PFSK-1 (cell line): Measurements from ENCODE around the gene MAN1A2.
A peak's percentile ranks its signal among the peaks of the same experiment; 100 is the strongest.

Experiments
- FOXP2 ChIP-seq: optimal IDR thresholded peaks from 2 replicates; pipeline ENCODE3; 2011; ENCODE audit warnings: borderline replicate concordance, control low read depth, inconsistent platforms; ENCODE audit not compliant: insufficient read depth; ENCODE audit errors: extremely low read length, extremely low read depth
- POLR2AphosphoS5 ChIP-seq: IDR thresholded peaks from 2 replicates; pipeline ENCODE4 v1.6.1; 2012; ENCODE audit warnings: low read depth, mild to moderate bottlenecking, control low read depth, low read length, moderate library complexity
- SIN3A ChIP-seq: IDR thresholded peaks from 2 replicates; pipeline ENCODE4 v1.6.1; 2012; ENCODE audit warnings: mild to moderate bottlenecking, low read length, moderate library complexity, borderline replicate concordance; ENCODE audit not compliant: insufficient read depth
- TAF1 ChIP-seq: IDR thresholded peaks from 2 replicates; pipeline ENCODE4 v1.6.1; 2012; ENCODE audit warnings: low read length, control low read depth, borderline replicate concordance; ENCODE audit not compliant: insufficient read depth
- TF ChIP-seq, protein P1 (sequence below), 2 experiments: IDR thresholded peaks; 2 replicates each; pipeline versions ENCODE4 v1.6.1 to v1.8.0; 2011 to 2012; ENCODE audit warnings: low read depth in 2 of 2, low read length in 2 of 2, control low read depth in 1 of 2, inconsistent platforms in 1 of 2, mild to moderate bottlenecking in 1 of 2, moderate library complexity in 1 of 2; ENCODE audit not compliant: insufficient read depth in 1 of 2

The MAN1A2 gene

DNA sequence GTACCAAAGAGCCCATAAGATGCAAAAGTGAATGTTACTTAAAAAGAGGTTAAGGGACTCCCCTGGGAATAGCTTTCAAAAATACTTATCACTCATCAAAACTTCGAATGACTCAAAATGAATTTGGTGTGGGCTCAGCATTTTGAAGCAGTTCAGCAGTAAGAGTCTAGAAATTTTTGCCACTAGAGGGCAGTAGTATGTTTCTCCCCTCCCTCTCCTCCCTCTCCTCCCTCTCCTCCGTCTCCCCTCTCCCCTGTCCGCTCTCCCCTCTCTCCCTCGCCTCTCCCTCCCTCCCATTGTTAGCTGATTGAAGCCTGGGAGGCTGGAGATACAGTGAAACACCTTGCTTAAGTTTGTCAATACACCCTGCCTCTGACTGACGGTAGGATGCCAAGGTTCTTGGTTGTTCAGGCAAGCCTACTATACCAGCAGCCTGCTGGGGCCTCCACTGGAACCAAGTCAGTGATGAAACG, 167.8 kb downstream of the MAN1A2 start:
- no peak for TF ChIP-seq SIN3A
- TF ChIP-seq, protein P1, sequence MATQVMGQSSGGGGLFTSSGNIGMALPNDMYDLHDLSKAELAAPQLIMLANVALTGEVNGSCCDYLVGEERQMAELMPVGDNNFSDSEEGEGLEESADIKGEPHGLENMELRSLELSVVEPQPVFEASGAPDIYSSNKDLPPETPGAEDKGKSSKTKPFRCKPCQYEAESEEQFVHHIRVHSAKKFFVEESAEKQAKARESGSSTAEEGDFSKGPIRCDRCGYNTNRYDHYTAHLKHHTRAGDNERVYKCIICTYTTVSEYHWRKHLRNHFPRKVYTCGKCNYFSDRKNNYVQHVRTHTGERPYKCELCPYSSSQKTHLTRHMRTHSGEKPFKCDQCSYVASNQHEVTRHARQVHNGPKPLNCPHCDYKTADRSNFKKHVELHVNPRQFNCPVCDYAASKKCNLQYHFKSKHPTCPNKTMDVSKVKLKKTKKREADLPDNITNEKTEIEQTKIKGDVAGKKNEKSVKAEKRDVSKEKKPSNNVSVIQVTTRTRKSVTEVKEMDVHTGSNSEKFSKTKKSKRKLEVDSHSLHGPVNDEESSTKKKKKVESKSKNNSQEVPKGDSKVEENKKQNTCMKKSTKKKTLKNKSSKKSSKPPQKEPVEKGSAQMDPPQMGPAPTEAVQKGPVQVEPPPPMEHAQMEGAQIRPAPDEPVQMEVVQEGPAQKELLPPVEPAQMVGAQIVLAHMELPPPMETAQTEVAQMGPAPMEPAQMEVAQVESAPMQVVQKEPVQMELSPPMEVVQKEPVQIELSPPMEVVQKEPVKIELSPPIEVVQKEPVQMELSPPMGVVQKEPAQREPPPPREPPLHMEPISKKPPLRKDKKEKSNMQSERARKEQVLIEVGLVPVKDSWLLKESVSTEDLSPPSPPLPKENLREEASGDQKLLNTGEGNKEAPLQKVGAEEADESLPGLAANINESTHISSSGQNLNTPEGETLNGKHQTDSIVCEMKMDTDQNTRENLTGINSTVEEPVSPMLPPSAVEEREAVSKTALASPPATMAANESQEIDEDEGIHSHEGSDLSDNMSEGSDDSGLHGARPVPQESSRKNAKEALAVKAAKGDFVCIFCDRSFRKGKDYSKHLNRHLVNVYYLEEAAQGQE (IDR thresholded peaks at IDR 0.05; ENCODE audit: insufficient read depth in 1 of 2, low read depth in 2 of 2, low read length in 2 of 2) = no peak
- TF ChIP-seq POLR2AphosphoS5 = no peak
- TF ChIP-seq TAF1 = no peak

DNA sequence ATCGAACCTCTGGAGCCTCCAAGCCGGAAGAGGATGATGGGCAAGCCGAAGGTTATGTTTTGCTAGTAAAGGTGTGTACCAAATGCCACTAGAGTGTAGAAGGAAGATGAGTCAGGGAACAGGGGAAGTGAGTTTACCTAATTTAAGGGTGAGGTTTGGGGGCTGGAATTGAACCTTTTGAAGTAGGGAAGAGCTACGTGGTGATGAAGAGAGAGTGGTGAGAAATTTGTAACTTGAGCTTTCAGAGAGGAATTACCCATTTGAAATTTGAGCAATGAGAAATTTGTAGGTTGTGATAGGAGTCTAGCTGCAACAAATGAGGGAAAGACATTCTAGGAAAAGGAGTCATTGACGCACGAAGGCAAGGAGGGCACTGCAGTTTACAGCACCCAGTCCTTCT, 168.6 kb downstream of the MAN1A2 start:
- TF ChIP-seq, protein P1 (IDR thresholded peaks at IDR 0.05; ENCODE audit: insufficient read depth in 1 of 2, low read depth in 2 of 2, low read length in 2 of 2) = no peak
- TF ChIP-seq SIN3A (no peak), TAF1 (no peak), POLR2AphosphoS5 (no peak), FOXP2 (no peak)

GRCh38 chr1:117537291-117537920, 170.2 kb downstream of the MAN1A2 start:
- TF ChIP-seq POLR2AphosphoS5 (no peak), TAF1 (no peak)
- TF ChIP-seq, protein P1 (IDR thresholded peaks at IDR 0.05; ENCODE audit: insufficient read depth in 1 of 2, low read depth in 2 of 2, low read length in 2 of 2) = peak in 1 of 2 experiments; percentile 77; a peak in 2 of 4 replicates

- TF ChIP-seq FOXP2 = no peak
- TF ChIP-seq POLR2AphosphoS5 = no peak
- TF ChIP-seq TAF1 = no peak
- no peak for TF ChIP-seq SIN3A
- TF ChIP-seq, protein P1 (IDR thresholded peaks at IDR 0.05; ENCODE audit: insufficient read depth in 1 of 2, low read depth in 2 of 2, low read length in 2 of 2) = no peak
These were observed 173.3 kb downstream of the MAN1A2 start for GRCh38 chr1:117540532-117540931.

- no peak for TF ChIP-seq TAF1
- no peak for TF ChIP-seq FOXP2
- TF ChIP-seq, protein P1 (IDR thresholded peaks at IDR 0.05; ENCODE audit: insufficient read depth in 1 of 2, low read depth in 2 of 2, low read length in 2 of 2) = no peak
- no peak for TF ChIP-seq POLR2AphosphoS5
- TF ChIP-seq SIN3A = no peak
These were observed 173.8 kb downstream of the MAN1A2 start for GRCh38 chr1:117541003-117541402.
